Measurements from ENCODE around the gene IL1B.

IL1B gene

DNA sequence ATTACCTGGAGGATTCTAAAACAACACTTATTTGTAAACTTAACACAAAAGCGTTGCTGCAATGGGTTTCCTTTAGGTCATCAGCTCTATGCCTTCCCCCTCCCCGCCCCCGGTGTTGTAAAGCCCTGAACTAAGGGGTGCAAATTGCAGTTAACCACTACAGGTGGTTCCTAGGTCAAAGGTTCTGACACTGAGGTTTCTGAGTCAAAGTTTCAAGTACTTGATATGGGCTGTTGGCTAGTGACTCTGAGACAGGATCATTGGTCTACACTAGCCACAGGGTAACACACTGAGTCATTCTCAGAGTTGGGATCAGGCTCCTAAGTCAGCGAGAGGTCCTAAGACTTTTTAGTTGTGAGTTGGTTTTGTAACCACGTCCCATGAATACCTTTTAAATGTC, 15.4 kb downstream of the IL1B start:
- H3K4me2 ChIP-seq (ENCODE audit: low read length) = no peak overlapping the region
- no peaks in the 10 kb centered on the region for H3K79me2 ChIP-seq (ENCODE audit: insufficient read depth, low read length)
- no peaks in the 10 kb centered on the region for H3K9me2 ChIP-seq (ENCODE audit: low read depth, low read length)
- no peak overlapping the region for H3K9ac ChIP-seq (ENCODE audit: low read length)
- no peak overlapping the region for H2AFZ ChIP-seq (ENCODE audit: low read length)
- H3K27me3 ChIP-seq (ENCODE audit: insufficient read depth, low read length) = no peaks in the 10 kb centered on the region
- TF ChIP-seq EZH2 (IDR thresholded peaks at IDR 0.05; ENCODE audit: borderline replicate concordance, low read length) = no peak
- TF ChIP-seq, protein P1, sequence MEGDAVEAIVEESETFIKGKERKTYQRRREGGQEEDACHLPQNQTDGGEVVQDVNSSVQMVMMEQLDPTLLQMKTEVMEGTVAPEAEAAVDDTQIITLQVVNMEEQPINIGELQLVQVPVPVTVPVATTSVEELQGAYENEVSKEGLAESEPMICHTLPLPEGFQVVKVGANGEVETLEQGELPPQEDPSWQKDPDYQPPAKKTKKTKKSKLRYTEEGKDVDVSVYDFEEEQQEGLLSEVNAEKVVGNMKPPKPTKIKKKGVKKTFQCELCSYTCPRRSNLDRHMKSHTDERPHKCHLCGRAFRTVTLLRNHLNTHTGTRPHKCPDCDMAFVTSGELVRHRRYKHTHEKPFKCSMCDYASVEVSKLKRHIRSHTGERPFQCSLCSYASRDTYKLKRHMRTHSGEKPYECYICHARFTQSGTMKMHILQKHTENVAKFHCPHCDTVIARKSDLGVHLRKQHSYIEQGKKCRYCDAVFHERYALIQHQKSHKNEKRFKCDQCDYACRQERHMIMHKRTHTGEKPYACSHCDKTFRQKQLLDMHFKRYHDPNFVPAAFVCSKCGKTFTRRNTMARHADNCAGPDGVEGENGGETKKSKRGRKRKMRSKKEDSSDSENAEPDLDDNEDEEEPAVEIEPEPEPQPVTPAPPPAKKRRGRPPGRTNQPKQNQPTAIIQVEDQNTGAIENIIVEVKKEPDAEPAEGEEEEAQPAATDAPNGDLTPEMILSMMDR (IDR thresholded peaks at IDR 0.05; ENCODE audit: low read length) = no peak
- H3K4me3 ChIP-seq (ENCODE audit: low read depth, low read length, poor library complexity, severe bottlenecking) = no peak overlapping the region
- no peaks in the 10 kb centered on the region for H3K36me3 ChIP-seq (ENCODE audit: insufficient read depth, low read length)
- H3F3A ChIP-seq (ENCODE audit: insufficient read depth, low read length) = no peaks in the 10 kb centered on the region
- no peaks in the 10 kb centered on the region for H3K4me1 ChIP-seq (ENCODE audit: insufficient read depth, low read length, severe bottlenecking)
- no peaks in the 10 kb centered on the region for H3K9me3 ChIP-seq (ENCODE audit: low read length)
- H3K27ac ChIP-seq (ENCODE audit: low read depth, low read length, poor library complexity, severe bottlenecking) = no peak overlapping the region
- H4K20me1 ChIP-seq (ENCODE audit: insufficient read depth, low read length) = no peaks in the 10 kb centered on the region

DNA sequence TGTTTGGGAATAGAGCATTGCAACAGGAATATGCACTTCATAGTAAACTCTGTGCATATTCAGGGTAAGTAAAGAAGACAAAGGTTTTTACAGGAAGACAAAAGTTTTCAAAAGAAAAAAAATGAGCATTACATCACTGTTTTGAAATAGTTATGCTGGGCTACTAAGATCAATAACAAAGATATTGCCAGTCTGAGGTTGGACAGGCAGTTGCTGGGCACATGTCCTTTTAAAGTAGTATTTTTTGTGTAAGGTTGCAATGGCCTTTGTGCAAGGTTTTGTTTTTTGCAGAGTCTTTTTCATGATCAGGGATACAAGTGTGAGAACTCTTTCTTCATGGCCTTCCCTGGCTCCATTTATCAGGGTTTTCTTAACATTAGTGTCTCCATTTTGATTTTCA, 16.2 kb downstream of the IL1B start:
- no peak overlapping the region for H3K27ac ChIP-seq (ENCODE audit: low read depth, low read length, poor library complexity, severe bottlenecking)
- H3K4me3 ChIP-seq (ENCODE audit: low read depth, low read length, poor library complexity, severe bottlenecking) = no peak overlapping the region
- no peak overlapping the region for H3K9ac ChIP-seq (ENCODE audit: low read length)
- no peaks in the 10 kb centered on the region for H4K20me1 ChIP-seq (ENCODE audit: insufficient read depth, low read length)
- H3K9me2 ChIP-seq (ENCODE audit: low read depth, low read length) = no peaks in the 10 kb centered on the region
- no peak overlapping the region for H3K4me2 ChIP-seq (ENCODE audit: low read length)
- H3K79me2 ChIP-seq (ENCODE audit: insufficient read depth, low read length) = no peaks in the 10 kb centered on the region
- H3K9me3 ChIP-seq (ENCODE audit: low read length) = no peaks in the 10 kb centered on the region
- no peak overlapping the region for H2AFZ ChIP-seq (ENCODE audit: low read length)
- TF ChIP-seq, protein P1 (IDR thresholded peaks at IDR 0.05; ENCODE audit: low read length) = no peak
- TF ChIP-seq EZH2 (IDR thresholded peaks at IDR 0.05; ENCODE audit: borderline replicate concordance, low read length) = no peak
- H3F3A ChIP-seq (ENCODE audit: insufficient read depth, low read length) = no peaks in the 10 kb centered on the region
- no peaks in the 10 kb centered on the region for H3K36me3 ChIP-seq (ENCODE audit: insufficient read depth, low read length)
- no peaks in the 10 kb centered on the region for H3K4me1 ChIP-seq (ENCODE audit: insufficient read depth, low read length, severe bottlenecking)
- no peaks in the 10 kb centered on the region for H3K27me3 ChIP-seq (ENCODE audit: insufficient read depth, low read length)

DNA sequence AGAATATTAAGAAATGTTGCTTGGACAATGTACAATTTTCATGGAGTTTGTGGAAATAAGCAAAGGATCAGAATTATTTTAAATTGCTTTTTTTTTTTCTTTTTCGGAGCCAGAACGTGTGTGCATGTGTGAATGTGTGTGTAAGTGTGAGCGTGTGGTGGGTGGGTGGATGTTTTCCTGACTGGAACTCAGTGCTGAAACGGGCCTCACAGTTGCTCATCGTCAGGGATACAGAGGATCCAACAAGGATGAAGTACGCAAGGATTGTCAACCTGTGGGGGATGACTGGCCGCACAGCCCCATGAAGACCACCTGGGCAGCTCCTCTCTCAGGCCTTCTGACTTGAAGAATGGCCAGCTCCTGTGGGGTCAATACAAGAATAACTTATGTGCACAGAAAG, 17.5 kb downstream of the IL1B start:
- H3K9me3 ChIP-seq (ENCODE audit: low read length) = no peaks in the 10 kb centered on the region
- TF ChIP-seq EZH2 (IDR thresholded peaks at IDR 0.05; ENCODE audit: borderline replicate concordance, low read length) = no peak
- TF ChIP-seq, protein P1 (IDR thresholded peaks at IDR 0.05; ENCODE audit: low read length) = no peak
- no peak overlapping the region for H3K27ac ChIP-seq (ENCODE audit: low read depth, low read length, poor library complexity, severe bottlenecking)
- H4K20me1 ChIP-seq (ENCODE audit: insufficient read depth, low read length) = no peaks in the 10 kb centered on the region
- no peak overlapping the region for H2AFZ ChIP-seq (ENCODE audit: low read length)
- H3K4me2 ChIP-seq (ENCODE audit: low read length) = no peak overlapping the region
- H3K4me1 ChIP-seq (ENCODE audit: insufficient read depth, low read length, severe bottlenecking) = no peaks in the 10 kb centered on the region
- H3K9me2 ChIP-seq (ENCODE audit: low read depth, low read length) = no peaks in the 10 kb centered on the region
- no peaks in the 10 kb centered on the region for H3K36me3 ChIP-seq (ENCODE audit: insufficient read depth, low read length)
- H3K4me3 ChIP-seq (ENCODE audit: low read depth, low read length, poor library complexity, severe bottlenecking) = no peak overlapping the region
- H3K79me2 ChIP-seq (ENCODE audit: insufficient read depth, low read length) = no peaks in the 10 kb centered on the region
- H3F3A ChIP-seq (ENCODE audit: insufficient read depth, low read length) = no peaks in the 10 kb centered on the region
- H3K9ac ChIP-seq (ENCODE audit: low read length) = no peak overlapping the region
- no peaks in the 10 kb centered on the region for H3K27me3 ChIP-seq (ENCODE audit: insufficient read depth, low read length)

Measured in OCI-LY1 (cell line).